GM18519 (cell line): ENCODE results near the gene STARD8.

ENCODE experiments used
- ATAC-seq: cut with Tn5 transposase; IDR thresholded peaks from one replicate; pipeline ENCODE4 v1.9.1; 2021; ENCODE audit warnings: mild to moderate bottlenecking, moderate library complexity; ENCODE audit not compliant: unreplicated experiment, low FRiP score

STARD8 gene

GRCh38 chrX:68743754-68744153 lies 96.3 kb downstream of the STARD8 start:
- ATAC-seq: no peak

GRCh38 chrX:68746988-68747387 lies 99.5 kb downstream of the STARD8 start:
- ATAC-seq: no peak

- no peak for ATAC-seq
Observed at GRCh38 chrX:68748030-68748429, 100.6 kb downstream of the STARD8 start.

GRCh38 chrX:68749426-68749825 lies 102.0 kb downstream of the STARD8 start:
- no peak for ATAC-seq

- no peak for ATAC-seq
Observed at GRCh38 chrX:68750316-68750715, 102.8 kb downstream of the STARD8 start.

- ATAC-seq: no peak
Observed at GRCh38 chrX:68751372-68751771, 103.9 kb downstream of the STARD8 start.

GRCh38 chrX:68753218-68753617 lies 105.8 kb downstream of the STARD8 start:
- ATAC-seq: no peak

- ATAC-seq: no peak
Observed at GRCh38 chrX:68754406-68754805, 106.9 kb downstream of the STARD8 start.

GRCh38 chrX:68755616-68756125 lies 108.2 kb downstream of the STARD8 start:
- no peak for ATAC-seq

GRCh38 chrX:68757331-68757730 lies 109.9 kb downstream of the STARD8 start:
- no peak for ATAC-seq

- ATAC-seq: no peak
Observed at GRCh38 chrX:68757731-68758130, 110.3 kb downstream of the STARD8 start.

GRCh38 chrX:68758671-68759070 lies 111.2 kb downstream of the STARD8 start:
- no peak for ATAC-seq

GRCh38 chrX:68761086-68761485 lies 113.6 kb downstream of the STARD8 start:
- no peak for ATAC-seq

GRCh38 chrX:68762766-68763165 lies 115.3 kb downstream of the STARD8 start:
- ATAC-seq: no peak

- no peak for ATAC-seq
Observed at GRCh38 chrX:68763481-68763880, 116.0 kb downstream of the STARD8 start.
